Inferior parietal cortex (tissue), 1 donor: ENCODE results near the gene RAD51B.
"Not testable (repeated sequence)": the region's sequence is repeated elsewhere in the genome, so short reads cannot be mapped to it uniquely, and the experiment has no call there.

Experiments
- DNase-seq: peaks from one replicate; pipeline ENCODE4 v3.0.0-alpha.2; 2016; ENCODE audit errors: extremely low spot score

The RAD51B gene

GRCh38 chr14:68248481-68249255 lies 429.1 kb downstream of the RAD51B start:
- peak; percentile 72 for DNase-seq

- peak; percentile 35 for DNase-seq
Measured at GRCh38 chr14:68249661-68250451, 430.3 kb downstream of the RAD51B start.

- DNase-seq = no peak
Measured at GRCh38 chr14:68250927-68251768, 431.6 kb downstream of the RAD51B start.

DNA sequence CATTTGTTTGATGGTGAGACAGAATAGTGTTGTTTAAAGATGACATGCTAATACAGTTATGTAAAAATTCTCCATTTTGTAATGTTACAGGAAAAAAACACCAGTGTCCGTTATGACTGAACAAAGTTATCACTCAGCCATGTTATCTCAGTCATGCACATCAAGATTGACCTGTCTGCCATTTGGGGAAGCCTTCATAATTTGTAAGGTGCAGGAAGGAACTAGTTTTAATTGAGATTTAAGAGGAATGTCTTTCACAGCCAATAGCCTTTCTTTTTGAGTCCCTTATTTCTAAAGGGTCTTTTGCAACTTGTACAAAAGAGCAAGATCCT lies 432.2 kb downstream of the RAD51B start:
- DNase-seq = no peak

- DNase-seq = no peak
Measured at GRCh38 chr14:68253160-68253780, 433.7 kb downstream of the RAD51B start.

- no peak for DNase-seq
Measured at GRCh38 chr14:68253878-68254528, 434.4 kb downstream of the RAD51B start.

GRCh38 chr14:68254669-68255527 lies 435.3 kb downstream of the RAD51B start:
- no peak for DNase-seq

DNA sequence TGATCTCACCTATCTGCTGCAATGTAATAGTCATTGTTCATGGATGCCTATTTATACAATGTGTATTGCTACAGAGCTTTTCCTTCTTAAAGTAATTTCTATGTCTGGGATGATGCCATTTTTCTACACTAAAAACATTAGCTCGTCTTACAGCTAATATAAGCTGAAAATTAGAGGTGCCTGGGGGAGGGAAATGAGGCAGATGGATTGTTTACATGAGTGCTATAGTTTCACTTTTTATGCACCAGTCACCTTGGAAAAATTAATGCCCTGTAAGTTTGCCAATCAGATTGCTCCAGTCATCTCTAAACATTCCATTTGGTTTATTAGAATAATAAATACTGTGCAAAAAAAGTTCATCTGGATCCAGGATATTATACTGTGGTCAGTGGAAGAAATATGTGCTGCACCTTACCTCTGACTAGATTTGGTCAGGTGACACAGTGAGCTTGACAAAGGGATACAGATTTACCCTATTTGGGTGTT lies 436.2 kb downstream of the RAD51B start:
- no peak for DNase-seq

GRCh38 chr14:68257969-68258368 lies 438.4 kb downstream of the RAD51B start:
- no peak for DNase-seq

DNA sequence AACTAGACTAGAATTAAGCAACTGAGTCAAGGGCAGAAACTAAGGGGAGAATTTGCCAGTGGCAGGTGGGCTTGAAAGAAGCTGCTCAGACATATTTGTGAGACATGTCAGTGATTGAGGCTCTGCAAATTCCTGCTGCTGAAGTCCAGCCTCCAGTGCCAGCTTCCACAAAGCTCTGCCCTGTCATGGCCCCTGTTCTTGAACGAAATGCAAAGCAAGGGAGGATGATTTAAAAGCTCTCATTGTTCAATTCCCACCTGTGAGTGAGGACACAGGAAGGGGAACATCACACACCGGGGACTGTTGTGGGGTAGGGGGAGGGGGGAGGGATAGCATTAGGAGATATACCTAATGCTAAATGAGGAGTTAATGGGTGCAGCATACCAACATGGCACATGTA lies 439.4 kb downstream of the RAD51B start:
- not testable (repeated sequence) for DNase-seq

DNA sequence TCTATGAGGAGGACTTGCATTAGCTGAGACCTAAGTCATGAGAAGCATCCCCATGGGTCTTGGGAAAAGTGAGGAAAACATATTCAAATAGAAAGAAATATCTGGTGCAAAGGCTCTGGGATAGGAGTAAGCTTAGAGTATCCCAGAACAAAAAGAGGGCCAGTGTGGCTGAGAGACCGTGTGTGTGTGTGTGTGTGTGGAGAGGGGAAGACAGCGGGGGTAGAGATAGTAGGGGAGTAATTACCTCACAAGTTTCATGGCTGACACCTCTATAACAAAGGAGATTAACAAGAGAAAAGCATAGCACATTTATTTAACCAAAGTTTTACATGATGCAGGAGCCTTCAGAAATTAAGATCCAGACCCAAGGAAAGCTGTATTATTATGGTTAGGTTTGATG lies 440.5 kb downstream of the RAD51B start:
- no peak for DNase-seq

GRCh38 chr14:68261092-68261842 lies 441.7 kb downstream of the RAD51B start:
- no peak for DNase-seq

DNA sequence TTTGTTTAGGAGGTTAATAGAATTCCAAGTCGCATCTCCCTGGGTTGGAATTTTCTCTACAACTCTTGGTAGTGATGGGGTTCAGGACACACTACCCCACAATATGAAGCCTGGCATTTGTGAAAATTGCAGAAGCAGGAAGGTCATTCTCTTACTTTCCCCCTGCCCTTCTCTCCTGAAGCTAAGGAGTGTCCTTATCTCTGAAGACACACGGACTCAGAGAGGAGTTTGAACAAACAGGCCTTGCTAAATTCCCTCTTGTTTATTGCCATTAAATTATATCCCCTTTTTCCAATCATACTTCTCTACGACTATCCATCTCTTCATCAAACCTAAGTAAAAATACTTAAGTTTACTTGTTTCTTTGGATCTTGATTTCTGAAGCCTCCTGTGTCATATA lies 443.0 kb downstream of the RAD51B start:
- DNase-seq = no peak

GRCh38 chr14:68263563-68264259 lies 444.1 kb downstream of the RAD51B start:
- DNase-seq = no peak

DNA sequence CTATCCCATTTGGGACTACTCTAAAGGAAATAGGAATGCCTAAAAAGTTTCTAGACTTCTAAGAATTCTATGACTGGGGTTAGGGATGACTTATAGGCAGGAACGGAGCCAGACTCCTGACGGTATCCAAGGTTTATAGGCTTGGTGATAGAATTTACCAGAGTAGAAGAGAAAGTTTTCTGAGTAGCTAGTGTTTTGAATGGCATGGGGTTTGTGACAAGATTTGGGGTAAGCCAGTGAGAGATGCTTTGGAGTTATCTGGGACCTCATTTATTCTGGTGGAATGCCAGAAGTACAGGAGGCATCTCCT lies 444.6 kb downstream of the RAD51B start:
- DNase-seq = no peak

- no peak for DNase-seq
Measured at GRCh38 chr14:68266998-68267397, 447.4 kb downstream of the RAD51B start.

DNA sequence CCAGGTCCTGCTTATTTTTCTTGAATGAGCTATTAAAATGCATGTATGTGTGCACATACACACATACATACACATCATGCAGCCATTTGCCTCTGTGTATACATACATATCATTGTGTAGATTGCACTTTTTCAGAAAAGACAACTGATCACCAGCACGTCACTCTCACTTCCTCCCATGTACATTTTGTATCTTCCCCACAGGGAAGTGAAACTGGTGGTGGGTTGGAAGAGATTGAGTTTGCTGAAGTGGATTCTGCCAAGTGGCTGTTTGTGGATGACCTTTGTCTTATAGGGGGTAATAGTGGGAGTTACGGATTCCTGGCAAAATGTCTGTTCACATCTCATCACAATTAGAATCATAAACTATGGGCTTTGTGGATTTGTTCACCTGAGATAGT lies 448.6 kb downstream of the RAD51B start:
- no peak for DNase-seq

- DNase-seq = no peak
Measured at GRCh38 chr14:68268719-68269118, 449.1 kb downstream of the RAD51B start.
